ENCODE data around the gene HOOK1.

Gene HOOK1

DNA sequence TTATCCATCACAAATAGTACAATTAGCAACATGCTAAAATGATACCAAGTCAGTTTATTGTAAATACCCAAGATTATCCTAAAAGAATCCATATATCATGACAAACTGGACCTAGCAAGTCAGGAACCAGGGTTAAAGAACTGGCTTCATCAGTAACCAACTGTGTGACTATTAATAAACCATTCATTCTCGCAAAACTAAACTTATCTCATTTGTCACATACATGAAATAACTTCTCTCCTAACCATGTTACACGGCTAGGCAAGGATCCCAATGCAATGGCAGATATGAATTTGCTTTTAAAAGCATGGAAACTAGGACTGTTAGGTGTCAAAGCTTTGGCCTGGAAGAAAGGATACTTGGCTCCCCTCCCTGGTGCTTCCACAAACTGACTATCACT lies 82.4 kb downstream of the HOOK1 start:
- H3F3A ChIP-seq (ENCODE audit: low read depth): peaks cover 6% of the 10 kb centered on the region
- H2AFZ ChIP-seq (ENCODE audit: low read length): no peak overlapping the region
- H3K9me2 ChIP-seq (replicated peaks; ENCODE audit: low read depth, low read length): no peaks in the 10 kb centered on the region
- no peaks in the 10 kb centered on the region for H3K36me3 ChIP-seq (ENCODE audit: insufficient read depth, low read length)
- no peak overlapping the region for H3K4me3 ChIP-seq (ENCODE audit: low read length, poor library complexity, severe bottlenecking)
- no peaks in the 10 kb centered on the region for H4K20me1 ChIP-seq (ENCODE audit: insufficient read depth, low read length, poor library complexity, severe bottlenecking)
- no peaks in the 10 kb centered on the region for H3K79me2 ChIP-seq (ENCODE audit: insufficient read depth, low read length)
- TF ChIP-seq, protein P1, sequence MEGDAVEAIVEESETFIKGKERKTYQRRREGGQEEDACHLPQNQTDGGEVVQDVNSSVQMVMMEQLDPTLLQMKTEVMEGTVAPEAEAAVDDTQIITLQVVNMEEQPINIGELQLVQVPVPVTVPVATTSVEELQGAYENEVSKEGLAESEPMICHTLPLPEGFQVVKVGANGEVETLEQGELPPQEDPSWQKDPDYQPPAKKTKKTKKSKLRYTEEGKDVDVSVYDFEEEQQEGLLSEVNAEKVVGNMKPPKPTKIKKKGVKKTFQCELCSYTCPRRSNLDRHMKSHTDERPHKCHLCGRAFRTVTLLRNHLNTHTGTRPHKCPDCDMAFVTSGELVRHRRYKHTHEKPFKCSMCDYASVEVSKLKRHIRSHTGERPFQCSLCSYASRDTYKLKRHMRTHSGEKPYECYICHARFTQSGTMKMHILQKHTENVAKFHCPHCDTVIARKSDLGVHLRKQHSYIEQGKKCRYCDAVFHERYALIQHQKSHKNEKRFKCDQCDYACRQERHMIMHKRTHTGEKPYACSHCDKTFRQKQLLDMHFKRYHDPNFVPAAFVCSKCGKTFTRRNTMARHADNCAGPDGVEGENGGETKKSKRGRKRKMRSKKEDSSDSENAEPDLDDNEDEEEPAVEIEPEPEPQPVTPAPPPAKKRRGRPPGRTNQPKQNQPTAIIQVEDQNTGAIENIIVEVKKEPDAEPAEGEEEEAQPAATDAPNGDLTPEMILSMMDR (conservative IDR thresholded peaks at IDR 0.05; ENCODE audit: low read length): no peak
- no peak for TF ChIP-seq EZH2phosphoT487 (IDR thresholded peaks at IDR 0.05; ENCODE audit: borderline replicate concordance)
- H3K27me3 ChIP-seq (ENCODE audit: insufficient read depth, low read length, poor library complexity, severe bottlenecking): no peaks in the 10 kb centered on the region
- H3K9me3 ChIP-seq (ENCODE audit: insufficient read depth, low read depth, low read length): no peaks in the 10 kb centered on the region
- H3K9ac ChIP-seq (ENCODE audit: low read depth, low read length, poor library complexity, severe bottlenecking): no peak overlapping the region
- H3K4me1 ChIP-seq (ENCODE audit: insufficient read depth, low read length, poor library complexity, severe bottlenecking): peaks cover 22% of the 10 kb centered on the region
- no peak overlapping the region for H3K4me2 ChIP-seq (ENCODE audit: low read depth, low read length, poor library complexity, severe bottlenecking)

- H4K20me1 ChIP-seq (ENCODE audit: insufficient read depth, low read length, poor library complexity, severe bottlenecking): no peaks in the 10 kb centered on the region
- no peaks in the 10 kb centered on the region for H3F3A ChIP-seq (ENCODE audit: low read depth)
- H3K4me1 ChIP-seq (ENCODE audit: insufficient read depth, low read length, poor library complexity, severe bottlenecking): peaks cover 5% of the 10 kb centered on the region
- H3K9ac ChIP-seq (ENCODE audit: low read depth, low read length, poor library complexity, severe bottlenecking): no peak overlapping the region
- no peaks in the 10 kb centered on the region for H3K9me3 ChIP-seq (ENCODE audit: insufficient read depth, low read depth, low read length)
- H3K4me3 ChIP-seq (ENCODE audit: low read length, poor library complexity, severe bottlenecking): no peak overlapping the region
- H3K4me2 ChIP-seq (ENCODE audit: low read depth, low read length, poor library complexity, severe bottlenecking): no peak overlapping the region
- TF ChIP-seq, protein P1 (conservative IDR thresholded peaks at IDR 0.05; ENCODE audit: low read length): no peak
- no peak for TF ChIP-seq EZH2phosphoT487 (IDR thresholded peaks at IDR 0.05; ENCODE audit: borderline replicate concordance)
- H3K9me2 ChIP-seq (replicated peaks; ENCODE audit: low read depth, low read length): no peaks in the 10 kb centered on the region
- H3K36me3 ChIP-seq (ENCODE audit: insufficient read depth, low read length): no peaks in the 10 kb centered on the region
- H3K79me2 ChIP-seq (ENCODE audit: insufficient read depth, low read length): no peaks in the 10 kb centered on the region
- H3K27me3 ChIP-seq (ENCODE audit: insufficient read depth, low read length, poor library complexity, severe bottlenecking): no peaks in the 10 kb centered on the region
- no peak overlapping the region for H2AFZ ChIP-seq (ENCODE audit: low read length)
Observed at GRCh38 chr1:59898927-59899326, 84.2 kb downstream of the HOOK1 start.

DNA sequence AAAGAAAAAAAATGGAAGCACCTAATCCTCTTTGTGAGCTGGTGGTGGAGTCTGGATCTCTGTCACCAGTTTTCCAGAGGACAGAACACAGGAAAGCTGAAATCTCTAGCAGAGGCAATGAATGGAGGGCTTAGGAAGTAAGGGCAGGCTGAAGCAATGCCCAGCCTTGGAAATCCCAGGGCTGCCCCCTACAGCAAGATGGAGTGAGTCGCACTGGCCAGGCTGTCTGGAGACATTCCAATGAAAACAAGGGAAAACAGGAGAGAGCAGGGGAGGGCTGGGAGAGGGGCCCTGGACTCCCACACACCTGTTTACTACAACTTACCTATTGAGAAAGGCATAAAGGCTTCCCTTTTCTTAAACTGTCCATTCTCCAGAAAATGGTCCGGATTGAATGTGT lies 85.9 kb downstream of the HOOK1 start:
- Histone ChIP-seq H2AFZ (ENCODE audit: low read length) (no peak overlapping the region), H3K9me2 (replicated peaks; ENCODE audit: low read depth, low read length) (no peaks in the 10 kb centered on the region), H3F3A (ENCODE audit: low read depth) (no peaks in the 10 kb centered on the region), H4K20me1 (ENCODE audit: insufficient read depth, low read length, poor library complexity, severe bottlenecking) (no peaks in the 10 kb centered on the region), H3K36me3 (ENCODE audit: insufficient read depth, low read length) (no peaks in the 10 kb centered on the region), H3K9ac (ENCODE audit: low read depth, low read length, poor library complexity, severe bottlenecking) (no peak overlapping the region), H3K4me3 (ENCODE audit: low read length, poor library complexity, severe bottlenecking) (no peak overlapping the region), H3K9me3 (ENCODE audit: insufficient read depth, low read depth, low read length) (no peaks in the 10 kb centered on the region), H3K4me1 (ENCODE audit: insufficient read depth, low read length, poor library complexity, severe bottlenecking) (no peaks in the 10 kb centered on the region), H3K4me2 (ENCODE audit: low read depth, low read length, poor library complexity, severe bottlenecking) (no peak overlapping the region), H3K27me3 (ENCODE audit: insufficient read depth, low read length, poor library complexity, severe bottlenecking) (no peaks in the 10 kb centered on the region), H3K79me2 (ENCODE audit: insufficient read depth, low read length) (no peaks in the 10 kb centered on the region)
- TF ChIP-seq, protein P1 (conservative IDR thresholded peaks at IDR 0.05; ENCODE audit: low read length): peak; percentile 24
- no peak for TF ChIP-seq EZH2phosphoT487 (IDR thresholded peaks at IDR 0.05; ENCODE audit: borderline replicate concordance)

Measured in Loucy (cell line).